ENCODE data around the gene PDE3B.
"Not testable (repeated sequence)": the region's sequence is repeated elsewhere in the genome, so short reads cannot be mapped to it uniquely, and the experiment has no call there.

PDE3B gene

DNA sequence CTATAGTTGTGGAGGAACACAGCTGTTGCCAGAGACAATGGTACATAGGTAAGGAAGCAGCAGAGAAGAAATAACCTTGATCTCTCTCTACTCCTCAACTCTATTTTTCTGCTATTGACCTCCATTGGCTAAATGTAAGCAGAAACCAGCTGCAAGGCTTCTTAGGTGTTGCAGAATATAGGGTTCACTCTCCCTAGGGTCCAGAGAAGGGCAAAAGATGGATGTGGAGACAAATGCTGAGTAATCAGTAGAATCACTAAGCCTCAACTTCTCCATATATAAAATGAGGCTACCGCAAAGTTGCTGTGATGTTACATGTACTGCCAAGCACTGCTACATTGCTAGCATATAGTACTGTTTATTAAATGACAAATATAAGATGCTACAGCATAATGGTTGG is 120.6 kb downstream of the PDE3B start:
- Histone ChIP-seq H3K9me3 (ENCODE audit: insufficient read depth, low read length) (no peaks in the 10 kb centered on the region), H3K36me3 (ENCODE audit: insufficient read depth, insufficient read length, low read length) (no peaks in the 10 kb centered on the region), H3K4me3 (ENCODE audit: insufficient read length, low read depth) (no peak overlapping the region), H3K27me3 (ENCODE audit: insufficient read depth, insufficient read length) (no peaks in the 10 kb centered on the region), H3K9ac (ENCODE audit: insufficient read length, low read depth) (no peak overlapping the region), H3K4me1 (ENCODE audit: insufficient read depth, insufficient read length) (no peaks in the 10 kb centered on the region)
- TF ChIP-seq SUZ12 (IDR thresholded peaks at IDR 0.05; ENCODE audit: extremely low read depth, insufficient read depth, insufficient read length) (no peak), YY1 (IDR thresholded peaks at IDR 0.05; ENCODE audit: insufficient read depth, insufficient read length) (no peak), ZNF274 (IDR thresholded peaks at IDR 0.05; ENCODE audit: low read depth, low read length) (no peak)
- DNase-seq (ENCODE audit: low read depth, low spot score) = no peak

GRCh38 chr11:14764579-14765527 is 121.2 kb downstream of the PDE3B start:
- no peak overlapping the region for H3K4me3 ChIP-seq (ENCODE audit: insufficient read length, low read depth)
- H3K4me1 ChIP-seq (ENCODE audit: insufficient read depth, insufficient read length) = no peaks in the 10 kb centered on the region
- TF ChIP-seq YY1 (IDR thresholded peaks at IDR 0.05; ENCODE audit: insufficient read depth, insufficient read length) = no peak
- TF ChIP-seq SUZ12 (IDR thresholded peaks at IDR 0.05; ENCODE audit: extremely low read depth, insufficient read depth, insufficient read length) = no peak
- TF ChIP-seq ZNF274 (IDR thresholded peaks at IDR 0.05; ENCODE audit: low read depth, low read length) = no peak
- no peaks in the 10 kb centered on the region for H3K9me3 ChIP-seq (ENCODE audit: insufficient read depth, low read length)
- no peak for DNase-seq (ENCODE audit: low read depth, low spot score)
- no peak overlapping the region for H3K9ac ChIP-seq (ENCODE audit: insufficient read length, low read depth)
- H3K36me3 ChIP-seq (ENCODE audit: insufficient read depth, insufficient read length, low read length) = no peaks in the 10 kb centered on the region
- no peaks in the 10 kb centered on the region for H3K27me3 ChIP-seq (ENCODE audit: insufficient read depth, insufficient read length)

GRCh38 chr11:14766585-14766984 is 123.0 kb downstream of the PDE3B start:
- Histone ChIP-seq H3K4me3 (ENCODE audit: insufficient read length, low read depth) (no peak overlapping the region), H3K4me1 (ENCODE audit: insufficient read depth, insufficient read length) (no peaks in the 10 kb centered on the region), H3K36me3 (ENCODE audit: insufficient read depth, insufficient read length, low read length) (no peaks in the 10 kb centered on the region), H3K9me3 (ENCODE audit: insufficient read depth, low read length) (no peaks in the 10 kb centered on the region), H3K27me3 (ENCODE audit: insufficient read depth, insufficient read length) (no peaks in the 10 kb centered on the region), H3K9ac (ENCODE audit: insufficient read length, low read depth) (no peak overlapping the region)
- no peak for DNase-seq (ENCODE audit: low read depth, low spot score)
- TF ChIP-seq ZNF274 (IDR thresholded peaks at IDR 0.05; ENCODE audit: low read depth, low read length) = no peak
- no peak for TF ChIP-seq YY1 (IDR thresholded peaks at IDR 0.05; ENCODE audit: insufficient read depth, insufficient read length)
- no peak for TF ChIP-seq SUZ12 (IDR thresholded peaks at IDR 0.05; ENCODE audit: extremely low read depth, insufficient read depth, insufficient read length)

DNA sequence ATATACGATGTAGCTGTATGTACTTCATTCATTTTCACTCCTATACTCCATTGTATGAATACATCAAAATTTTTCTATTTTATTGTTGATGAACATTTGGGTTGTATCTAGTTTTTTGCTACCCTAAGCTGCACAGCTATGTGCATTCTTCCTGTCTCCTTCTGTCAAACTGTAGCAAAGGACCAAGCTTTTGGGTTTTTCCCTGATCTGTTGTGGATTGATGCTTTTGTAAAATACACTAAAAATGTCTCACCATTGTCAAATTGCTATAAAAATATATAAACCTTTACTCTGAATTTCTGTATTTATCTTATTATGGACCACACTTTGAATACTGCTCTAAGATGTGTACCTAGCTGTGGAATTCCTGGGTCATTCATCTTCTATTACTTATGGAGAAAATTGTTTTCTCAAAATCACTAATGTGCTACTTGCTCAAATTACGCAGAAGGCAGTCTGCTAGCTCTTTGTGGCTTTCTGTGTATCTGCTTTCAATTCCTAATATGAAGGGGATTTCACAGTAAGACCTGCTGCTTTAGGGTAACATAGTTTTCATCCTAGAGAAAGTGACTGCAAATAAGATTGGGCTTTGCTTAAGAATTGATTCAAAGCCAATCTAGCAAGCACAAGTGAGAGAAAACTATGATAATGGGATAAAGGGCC is 125.1 kb downstream of the PDE3B start:
- no peaks in the 10 kb centered on the region for H3K36me3 ChIP-seq (ENCODE audit: insufficient read depth, insufficient read length, low read length)
- DNase-seq (ENCODE audit: low read depth, low spot score) = no peak
- no peaks in the 10 kb centered on the region for H3K9me3 ChIP-seq (ENCODE audit: insufficient read depth, low read length)
- H3K9ac ChIP-seq (ENCODE audit: insufficient read length, low read depth) = no peak overlapping the region
- no peaks in the 10 kb centered on the region for H3K27me3 ChIP-seq (ENCODE audit: insufficient read depth, insufficient read length)
- H3K4me3 ChIP-seq (ENCODE audit: insufficient read length, low read depth) = no peak overlapping the region
- no peaks in the 10 kb centered on the region for H3K4me1 ChIP-seq (ENCODE audit: insufficient read depth, insufficient read length)
- TF ChIP-seq YY1 (IDR thresholded peaks at IDR 0.05; ENCODE audit: insufficient read depth, insufficient read length) (no peak), ZNF274 (IDR thresholded peaks at IDR 0.05; ENCODE audit: low read depth, low read length) (no peak), SUZ12 (IDR thresholded peaks at IDR 0.05; ENCODE audit: extremely low read depth, insufficient read depth, insufficient read length) (no peak)

DNA sequence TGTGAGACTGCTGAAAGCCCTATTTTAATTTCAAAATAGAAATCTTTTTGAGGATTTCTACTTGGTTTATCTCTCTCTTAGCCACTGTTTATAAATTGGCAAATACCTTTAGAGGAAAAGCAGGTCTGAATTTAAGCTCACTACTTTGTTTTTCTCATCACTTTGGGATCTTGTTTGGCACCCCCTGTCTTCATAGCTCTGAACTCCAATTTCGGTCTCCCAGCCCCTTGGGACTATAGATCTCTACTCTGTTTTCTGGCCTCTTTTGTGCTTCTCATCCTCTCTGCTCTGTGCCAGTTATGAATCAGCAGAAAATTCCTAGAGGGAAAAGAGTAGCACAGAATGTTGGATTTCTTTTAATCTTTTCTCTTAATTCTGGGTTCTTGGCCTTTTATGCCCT is 130.2 kb downstream of the PDE3B start:
- TF ChIP-seq YY1 (IDR thresholded peaks at IDR 0.05; ENCODE audit: insufficient read depth, insufficient read length) = no peak
- TF ChIP-seq ZNF274 (IDR thresholded peaks at IDR 0.05; ENCODE audit: low read depth, low read length) = no peak
- TF ChIP-seq SUZ12 (IDR thresholded peaks at IDR 0.05; ENCODE audit: extremely low read depth, insufficient read depth, insufficient read length) = no peak
- H3K4me1 ChIP-seq (ENCODE audit: insufficient read depth, insufficient read length) = no peaks in the 10 kb centered on the region
- DNase-seq (ENCODE audit: low read depth, low spot score) = no peak

GRCh38 chr11:14774721-14775120 is 131.1 kb downstream of the PDE3B start:
- Histone ChIP-seq H3K36me3 (ENCODE audit: insufficient read depth, insufficient read length, low read length) (no peaks in the 10 kb centered on the region), H3K4me1 (ENCODE audit: insufficient read depth, insufficient read length) (no peaks in the 10 kb centered on the region), H3K9ac (ENCODE audit: insufficient read length, low read depth) (no peak overlapping the region), H3K9me3 (ENCODE audit: insufficient read depth, low read length) (no peaks in the 10 kb centered on the region), H3K27me3 (ENCODE audit: insufficient read depth, insufficient read length) (no peaks in the 10 kb centered on the region), H3K4me3 (ENCODE audit: insufficient read length, low read depth) (no peak overlapping the region)
- no peak for DNase-seq (ENCODE audit: low read depth, low spot score)
- TF ChIP-seq SUZ12 (IDR thresholded peaks at IDR 0.05; ENCODE audit: extremely low read depth, insufficient read depth, insufficient read length) = no peak
- TF ChIP-seq ZNF274 (IDR thresholded peaks at IDR 0.05; ENCODE audit: low read depth, low read length) = no peak
- no peak for TF ChIP-seq YY1 (IDR thresholded peaks at IDR 0.05; ENCODE audit: insufficient read depth, insufficient read length)

More for the DNA sequence above, 130.2 kb downstream of the PDE3B start:
- H3K36me3 ChIP-seq (ENCODE audit: insufficient read depth, insufficient read length, low read length) = no peaks in the 10 kb centered on the region
- H3K9ac ChIP-seq (ENCODE audit: insufficient read length, low read depth) = no peak overlapping the region
- H3K4me3 ChIP-seq (ENCODE audit: insufficient read length, low read depth) = no peak overlapping the region
- no peaks in the 10 kb centered on the region for H3K27me3 ChIP-seq (ENCODE audit: insufficient read depth, insufficient read length)
- H3K9me3 ChIP-seq (ENCODE audit: insufficient read depth, low read length) = no peaks in the 10 kb centered on the region

GRCh38 chr11:14775897-14776296 is 132.3 kb downstream of the PDE3B start:
- no peaks in the 10 kb centered on the region for H3K36me3 ChIP-seq (ENCODE audit: insufficient read depth, insufficient read length, low read length)
- H3K4me3 ChIP-seq (ENCODE audit: insufficient read length, low read depth) = no peak overlapping the region
- no peak overlapping the region for H3K9ac ChIP-seq (ENCODE audit: insufficient read length, low read depth)
- no peaks in the 10 kb centered on the region for H3K9me3 ChIP-seq (ENCODE audit: insufficient read depth, low read length)
- H3K27me3 ChIP-seq (ENCODE audit: insufficient read depth, insufficient read length) = no peaks in the 10 kb centered on the region
- DNase-seq (ENCODE audit: low read depth, low spot score) = no peak
- TF ChIP-seq SUZ12 (IDR thresholded peaks at IDR 0.05; ENCODE audit: extremely low read depth, insufficient read depth, insufficient read length) = no peak
- TF ChIP-seq YY1 (IDR thresholded peaks at IDR 0.05; ENCODE audit: insufficient read depth, insufficient read length) = no peak
- TF ChIP-seq ZNF274 (IDR thresholded peaks at IDR 0.05; ENCODE audit: low read depth, low read length) = no peak
- no peaks in the 10 kb centered on the region for H3K4me1 ChIP-seq (ENCODE audit: insufficient read depth, insufficient read length)

GRCh38 chr11:14778460-14778859 is 134.9 kb downstream of the PDE3B start:
- H3K4me1 ChIP-seq (ENCODE audit: insufficient read depth, insufficient read length); H3K4me3 ChIP-seq (ENCODE audit: insufficient read length, low read depth); H3K36me3 ChIP-seq (ENCODE audit: insufficient read depth, insufficient read length, low read length); H3K9me3 ChIP-seq (ENCODE audit: insufficient read depth, low read length); H3K27me3 ChIP-seq (ENCODE audit: insufficient read depth, insufficient read length); DNase-seq (ENCODE audit: low read depth, low spot score); H3K9ac ChIP-seq (ENCODE audit: insufficient read length, low read depth): not testable (repeated sequence)
